ENCODE data around the gene DAAM2.

DNA sequence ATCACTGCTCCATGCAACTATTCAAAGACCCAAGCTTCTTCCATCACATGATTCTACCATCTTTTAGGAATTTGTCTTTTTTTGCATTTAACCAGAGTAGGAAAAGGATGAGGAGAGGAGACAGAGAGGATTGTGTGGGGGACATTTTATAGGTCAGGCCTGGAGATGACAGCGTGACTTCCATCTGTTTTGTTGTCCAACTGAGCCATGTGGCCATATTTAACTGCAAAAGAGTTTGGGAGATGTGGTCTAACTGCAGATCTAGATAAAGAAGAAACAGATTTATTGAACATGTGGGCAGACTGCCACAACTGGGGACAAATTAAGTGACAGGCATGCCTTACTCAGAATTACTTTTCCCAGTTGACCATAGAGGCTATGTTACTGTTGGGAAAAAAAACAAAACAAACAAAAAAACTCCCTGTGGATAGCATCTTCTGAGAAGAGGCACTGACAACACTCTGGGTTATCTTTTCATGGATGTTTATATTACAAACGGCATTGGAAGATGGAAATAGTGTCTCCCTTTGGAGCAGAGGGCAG is 161.0 kb downstream of the DAAM2 start:
- TF ChIP-seq, protein P1, sequence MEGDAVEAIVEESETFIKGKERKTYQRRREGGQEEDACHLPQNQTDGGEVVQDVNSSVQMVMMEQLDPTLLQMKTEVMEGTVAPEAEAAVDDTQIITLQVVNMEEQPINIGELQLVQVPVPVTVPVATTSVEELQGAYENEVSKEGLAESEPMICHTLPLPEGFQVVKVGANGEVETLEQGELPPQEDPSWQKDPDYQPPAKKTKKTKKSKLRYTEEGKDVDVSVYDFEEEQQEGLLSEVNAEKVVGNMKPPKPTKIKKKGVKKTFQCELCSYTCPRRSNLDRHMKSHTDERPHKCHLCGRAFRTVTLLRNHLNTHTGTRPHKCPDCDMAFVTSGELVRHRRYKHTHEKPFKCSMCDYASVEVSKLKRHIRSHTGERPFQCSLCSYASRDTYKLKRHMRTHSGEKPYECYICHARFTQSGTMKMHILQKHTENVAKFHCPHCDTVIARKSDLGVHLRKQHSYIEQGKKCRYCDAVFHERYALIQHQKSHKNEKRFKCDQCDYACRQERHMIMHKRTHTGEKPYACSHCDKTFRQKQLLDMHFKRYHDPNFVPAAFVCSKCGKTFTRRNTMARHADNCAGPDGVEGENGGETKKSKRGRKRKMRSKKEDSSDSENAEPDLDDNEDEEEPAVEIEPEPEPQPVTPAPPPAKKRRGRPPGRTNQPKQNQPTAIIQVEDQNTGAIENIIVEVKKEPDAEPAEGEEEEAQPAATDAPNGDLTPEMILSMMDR (IDR thresholded peaks at IDR 0.05): no peak
- TF ChIP-seq POLR2AphosphoS5 (IDR thresholded peaks at IDR 0.05) (no peak), POLR2A (IDR thresholded peaks at IDR 0.05) (no peak)

All from breast epithelium (tissue), 3 donors.